GM19035 (cell line): ENCODE results near the gene PAPSS2.

Experiments
- ATAC-seq: cut with Tn5 transposase; IDR thresholded peaks from one replicate; pipeline ENCODE4 v1.9.1; 2021; ENCODE audit not compliant: unreplicated experiment

Gene PAPSS2

DNA sequence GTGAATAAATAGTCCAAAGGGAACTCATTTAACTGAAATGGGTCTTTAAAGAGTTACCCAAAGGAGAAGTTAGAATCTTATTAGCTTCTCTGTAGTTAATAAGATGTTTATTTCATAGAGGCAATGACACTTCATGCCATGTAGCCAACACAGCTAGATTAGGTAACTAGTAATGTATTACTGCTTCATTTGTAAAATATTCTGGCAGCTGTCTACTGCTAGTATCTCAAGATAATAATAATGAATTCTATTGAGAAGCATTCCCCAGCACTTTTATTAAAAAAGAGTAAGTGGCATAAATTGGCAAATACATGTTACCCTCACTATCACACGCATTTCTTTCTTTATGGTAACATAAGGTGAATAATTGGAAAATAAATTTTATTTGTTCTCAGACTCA is 10.1 kb downstream of the PAPSS2 start:
- no peak for ATAC-seq

- ATAC-seq = no peak
Observed at GRCh38 chr10:87670586-87670985, 10.9 kb downstream of the PAPSS2 start.

DNA sequence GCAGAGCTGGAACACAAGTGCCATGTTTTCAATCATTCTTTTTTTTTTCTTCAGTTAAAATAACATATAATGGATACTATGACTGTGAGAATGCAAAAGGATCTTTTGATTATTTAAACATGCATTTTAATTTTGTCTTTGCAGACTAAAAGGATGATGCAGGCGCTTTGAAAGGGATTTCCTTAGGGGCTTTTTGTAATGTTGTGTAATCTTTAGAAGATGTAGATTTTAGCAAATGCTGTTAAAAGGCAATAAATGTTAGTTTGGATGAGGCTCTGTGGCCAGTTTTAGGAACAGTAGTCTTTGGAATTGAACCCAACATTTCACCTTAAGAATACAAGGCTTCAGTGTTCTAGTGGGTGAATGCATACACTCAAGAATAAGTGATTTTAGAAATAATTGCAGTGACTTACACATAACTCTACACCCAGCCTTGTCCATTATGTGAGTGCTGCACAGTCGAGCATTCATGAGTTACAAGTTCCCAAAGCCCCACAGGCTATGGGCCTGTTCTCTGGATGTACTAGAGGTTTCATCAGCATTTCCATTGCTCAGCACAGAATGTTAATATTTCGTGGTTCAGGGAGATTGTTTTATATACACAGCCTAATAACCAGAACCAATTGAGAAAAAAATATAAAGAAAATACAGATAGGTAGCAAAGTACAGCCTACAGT is 11.6 kb downstream of the PAPSS2 start:
- ATAC-seq = no peak

GRCh38 chr10:87672551-87672950 is 12.9 kb downstream of the PAPSS2 start:
- no peak for ATAC-seq

GRCh38 chr10:87674943-87675342 is 15.3 kb downstream of the PAPSS2 start:
- ATAC-seq = no peak

DNA sequence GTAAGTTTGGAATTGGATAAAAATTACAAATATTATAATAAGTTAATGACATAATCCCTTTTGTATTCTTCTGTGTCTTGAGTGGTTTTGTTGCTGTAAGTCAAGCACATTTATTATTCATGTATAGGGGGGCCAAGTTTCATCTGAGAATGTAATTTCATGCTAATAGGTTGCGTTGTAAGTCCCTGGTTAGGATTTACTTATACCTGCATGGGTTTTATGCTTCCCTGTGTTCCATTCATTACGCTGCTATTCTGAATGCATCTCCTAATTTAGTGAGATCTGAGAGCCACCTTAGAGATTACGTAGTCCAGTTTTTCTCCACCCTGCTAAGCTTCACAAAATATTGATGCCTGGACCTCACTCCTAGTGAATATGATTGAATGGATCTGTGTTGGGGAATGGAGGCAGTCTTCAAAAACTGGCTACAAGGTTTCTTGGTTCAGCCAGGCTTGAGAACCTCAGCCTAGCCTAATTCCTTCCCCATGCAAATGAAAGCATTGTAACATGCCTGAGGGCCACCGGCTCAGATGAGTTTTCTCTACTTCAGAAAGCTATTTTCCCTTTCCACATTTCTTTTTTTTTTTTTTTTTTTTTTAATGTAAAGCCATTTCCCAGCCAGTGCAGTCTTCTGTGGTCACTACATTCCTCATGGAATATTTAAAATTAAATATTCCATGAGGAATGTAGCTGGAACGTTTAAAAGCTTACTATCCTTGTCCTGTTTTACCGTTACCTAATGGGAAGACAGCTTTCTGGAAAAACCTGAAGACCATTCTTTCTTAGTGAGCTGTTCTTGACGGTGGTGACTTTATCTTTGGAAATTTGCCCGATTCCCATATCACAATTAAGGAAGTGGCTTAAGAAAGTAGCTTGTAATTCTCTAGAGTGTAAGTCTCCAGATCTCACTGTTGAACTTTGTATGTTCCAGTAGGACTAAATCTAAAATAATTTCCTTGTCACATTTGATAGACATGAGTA is 16.0 kb downstream of the PAPSS2 start:
- no peak for ATAC-seq

GRCh38 chr10:87677595-87677994 is 17.9 kb downstream of the PAPSS2 start:
- ATAC-seq = no peak

GRCh38 chr10:87678302-87678701 is 18.6 kb downstream of the PAPSS2 start:
- ATAC-seq = no peak

DNA sequence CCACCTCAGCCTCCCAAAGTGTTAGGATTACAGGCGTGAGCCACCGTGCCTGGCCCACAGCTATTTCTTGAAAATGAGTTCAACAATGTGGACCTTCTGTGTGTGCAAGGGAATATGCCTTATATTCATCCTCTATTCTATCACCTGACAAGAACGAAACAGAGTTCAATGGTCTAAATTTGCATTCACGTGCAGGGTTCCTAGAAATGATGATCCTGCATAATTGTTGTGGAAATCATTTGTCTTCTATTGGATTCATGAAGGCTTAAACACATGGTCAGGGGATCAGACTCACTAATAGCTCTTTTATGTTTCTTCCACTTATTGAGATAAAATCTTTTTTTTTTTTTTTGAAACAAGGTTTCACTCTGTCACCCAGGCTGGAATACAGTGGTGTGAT is 23.7 kb downstream of the PAPSS2 start:
- no peak for ATAC-seq

- no peak for ATAC-seq
Observed at GRCh38 chr10:87684001-87684638, 24.4 kb downstream of the PAPSS2 start.

GRCh38 chr10:87685832-87686574 is 26.3 kb downstream of the PAPSS2 start:
- no peak for ATAC-seq

DNA sequence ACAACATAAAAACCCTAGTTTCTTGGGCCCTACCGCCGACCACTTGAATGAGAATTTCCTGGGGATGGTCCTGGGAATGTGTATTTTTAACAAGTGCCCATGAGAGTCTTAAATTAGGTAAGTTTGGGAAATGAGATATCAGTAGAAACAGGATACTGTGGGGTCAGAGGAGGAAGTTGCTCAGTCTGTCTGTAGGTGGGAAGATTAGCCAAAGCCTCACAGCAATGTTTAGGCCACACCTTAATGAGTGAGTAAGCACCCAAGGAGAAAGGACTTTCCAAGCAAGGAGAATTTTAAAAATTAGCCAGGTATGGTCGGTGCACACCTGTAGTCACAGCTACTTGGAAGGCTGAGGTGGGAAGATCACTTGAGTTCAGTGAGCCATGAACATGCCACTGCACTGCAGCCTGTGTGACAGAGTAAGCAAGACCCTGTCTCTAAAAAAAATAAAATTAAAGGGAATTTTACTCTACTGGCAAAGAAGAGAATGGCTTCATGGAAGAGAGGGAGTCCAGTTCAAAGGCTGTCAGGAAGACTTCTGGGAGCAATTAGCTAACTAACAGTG is 31.9 kb downstream of the PAPSS2 start:
- ATAC-seq = no peak

DNA sequence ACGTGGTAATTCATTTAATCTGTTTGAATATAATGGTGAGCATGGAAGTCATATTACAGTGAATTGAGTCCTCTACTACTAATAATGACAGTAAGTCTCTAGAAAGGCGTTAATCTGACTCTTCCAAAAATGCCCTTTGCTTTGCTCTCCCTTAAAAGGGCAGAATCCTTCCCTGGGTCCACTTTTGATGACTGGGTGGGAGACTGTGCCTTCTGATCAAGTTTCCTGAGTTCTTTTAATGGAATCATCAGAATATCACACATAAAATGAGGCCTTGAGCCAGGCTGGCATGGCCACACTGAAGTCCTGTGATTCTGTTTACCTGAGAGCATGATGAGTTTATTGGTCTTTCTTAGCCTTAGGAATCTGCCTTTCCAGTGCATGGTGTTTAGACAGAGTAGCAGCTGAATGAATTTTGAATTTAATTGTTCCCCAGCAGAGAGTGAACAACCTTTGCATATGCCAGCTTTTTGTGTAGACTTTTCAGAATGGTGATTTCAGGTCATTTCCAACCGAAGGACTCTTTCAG is 33.3 kb downstream of the PAPSS2 start:
- no peak for ATAC-seq

GRCh38 chr10:87694011-87694794 is 34.5 kb downstream of the PAPSS2 start:
- no peak for ATAC-seq

GRCh38 chr10:87695074-87695473 is 35.4 kb downstream of the PAPSS2 start:
- ATAC-seq = no peak

DNA sequence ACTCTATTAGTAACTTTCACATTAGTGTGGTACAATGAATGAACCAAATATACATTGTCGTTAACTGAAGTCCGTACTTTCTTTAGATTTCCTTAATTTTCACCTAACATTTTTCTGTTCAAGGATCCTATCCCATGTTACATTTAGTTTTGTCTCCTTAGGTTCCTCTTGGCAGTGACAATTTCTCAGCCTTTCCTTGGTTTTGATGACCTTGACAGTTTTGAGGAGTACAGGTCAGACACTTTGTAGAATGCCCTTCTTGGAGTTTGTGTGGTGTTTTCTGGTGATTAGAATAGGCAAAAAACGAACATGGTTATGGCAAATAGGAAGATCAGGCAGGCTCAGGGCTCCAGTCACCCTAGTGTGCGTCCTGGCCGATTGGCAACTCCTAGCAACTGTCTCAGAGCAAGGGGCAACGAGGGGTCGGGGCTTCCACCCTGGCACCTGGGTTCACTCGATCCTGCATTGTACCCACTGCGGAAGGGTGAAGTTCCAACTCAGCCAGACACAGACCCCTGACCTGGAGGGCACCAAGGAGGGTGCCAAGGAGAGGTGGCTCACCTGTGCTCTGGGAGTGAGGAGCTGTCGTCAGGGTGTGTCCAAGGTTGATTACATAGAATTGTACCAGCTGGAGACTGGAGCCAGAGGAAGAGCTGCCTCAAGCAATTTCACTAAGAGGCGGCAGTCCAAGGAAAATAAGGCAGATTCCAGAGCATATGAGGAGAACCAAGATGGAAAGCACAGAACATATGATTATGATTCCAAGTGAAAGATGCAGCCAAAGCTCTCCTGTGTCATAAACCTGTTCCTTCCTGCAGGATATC is 37.5 kb downstream of the PAPSS2 start:
- no peak for ATAC-seq

GRCh38 chr10:87700031-87700796 is 40.5 kb downstream of the PAPSS2 start:
- no peak for ATAC-seq
